ENCODE data around the gene GCK.

- TF ChIP-seq CTCF (conservative IDR thresholded peaks at IDR 0.05; ENCODE audit: low read depth, low read length) = peak; percentile 52
- TF ChIP-seq EZH2 (IDR thresholded peaks at IDR 0.05; ENCODE audit: borderline replicate concordance, low read depth, low read length, poor library complexity, severe bottlenecking) = no peak
Observed at GRCh38 chr7:44200699-44201461, 11.6 kb upstream of the GCK start, which contains the start of gene YKT6.
